H7 (cell line): ENCODE data around the gene ANO10. TPM values are rescaled to one million over a fixed set of nuclear protein-coding genes. Genes with fewer than 3 reads are reported as not detected.

ENCODE experiments used
- DNase-seq: peaks from one replicate; pipeline ENCODE4 v3.0.0; 2012
- H3K27me3 ChIP-seq: 2 replicates; pipeline ENCODE4 v1.6.0; 2011; ENCODE audit warnings: mild to moderate bottlenecking, low read length; ENCODE audit not compliant: control insufficient read depth, insufficient read depth
- H3K36me3 ChIP-seq: replicated peaks from 2 replicates; pipeline ENCODE4 v1.5.1; 2011; ENCODE audit warnings: low read length; ENCODE audit not compliant: control insufficient read depth, insufficient read depth
- H3K4me3 ChIP-seq: 2 replicates; pipeline ENCODE4 v1.5.1; 2011; ENCODE audit warnings: low read depth, mild to moderate bottlenecking, control low read depth, low read length, moderate library complexity; ENCODE audit not compliant: insufficient read depth
- total RNA-seq: library from RNA; depleted of rRNA; stranded (reverse); fragments of >200 nt; shearing (Covaris generic); gene quantifications from 2 replicates; pipeline ENCODE4 v1.2.3, GENCODE V29; 2014

The ANO10 gene
- total RNA-seq, 1 experiment from 2014 or later: 23.4 TPM

- H3K36me3 ChIP-seq: no peaks in the 10 kb centered on the region; the same call in 1 of the 2 replicates
- no peaks in the 10 kb centered on the region for H3K27me3 ChIP-seq
- no peak overlapping the region for H3K4me3 ChIP-seq
- DNase-seq: no peak
Observed at GRCh38 chr3:43435706-43436105, 186.1 kb downstream of the ANO10 start.

DNA sequence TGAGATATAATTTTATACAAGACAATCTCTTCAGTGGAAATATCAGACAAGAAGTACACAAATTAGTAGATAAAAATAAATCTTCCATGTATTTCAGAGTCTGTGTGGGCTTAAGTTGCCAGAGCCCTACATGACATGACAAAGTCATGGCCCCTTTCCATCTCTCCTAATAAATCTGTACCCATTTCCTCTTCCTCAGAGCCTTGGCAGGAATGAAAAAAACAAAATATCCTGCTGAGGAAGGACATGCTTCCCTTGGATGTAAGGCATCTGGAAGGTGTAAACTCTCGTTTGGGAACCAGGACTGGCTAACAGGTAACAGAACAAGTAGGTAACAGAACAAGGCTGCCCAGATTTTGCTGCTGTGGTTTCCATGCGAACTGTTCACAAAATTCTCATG is 187.4 kb downstream of the ANO10 start:
- H3K36me3 ChIP-seq: no peaks in the 10 kb centered on the region; the same call in 1 of the 2 replicates
- no peaks in the 10 kb centered on the region for H3K27me3 ChIP-seq
- no peak for DNase-seq
- H3K4me3 ChIP-seq: no peak overlapping the region

DNA sequence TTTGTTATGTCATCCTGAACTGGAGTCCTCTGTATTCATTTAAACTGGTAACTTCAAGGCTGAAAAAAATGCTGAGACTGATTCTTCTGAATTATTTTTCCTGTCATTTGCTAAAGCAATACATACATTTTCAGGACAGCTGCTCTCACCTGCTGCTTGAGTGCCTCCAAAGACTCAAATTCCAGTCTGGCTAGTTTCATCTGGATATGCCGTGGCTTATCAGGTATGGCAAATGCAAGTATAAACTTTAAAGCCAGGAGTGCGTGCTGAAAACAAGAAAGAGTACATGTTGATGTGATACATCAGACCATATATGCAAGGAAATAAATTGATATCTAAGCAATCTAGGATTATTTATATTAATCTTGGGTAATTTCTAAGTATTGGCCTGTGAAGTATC is 189.3 kb downstream of the ANO10 start:
- Histone ChIP-seq H3K27me3 (no peaks in the 10 kb centered on the region), H3K4me3 (no peak overlapping the region), H3K36me3 (no peaks in the 10 kb centered on the region; the same call in 1 of the 2 replicates)
- no peak for DNase-seq

GRCh38 chr3:43426388-43426787 is 195.4 kb downstream of the ANO10 start:
- H3K4me3 ChIP-seq: no peak overlapping the region
- no peaks in the 10 kb centered on the region for H3K27me3 ChIP-seq
- H3K36me3 ChIP-seq: no peaks in the 10 kb centered on the region; the same call in 1 of the 2 replicates
- no peak for DNase-seq

DNA sequence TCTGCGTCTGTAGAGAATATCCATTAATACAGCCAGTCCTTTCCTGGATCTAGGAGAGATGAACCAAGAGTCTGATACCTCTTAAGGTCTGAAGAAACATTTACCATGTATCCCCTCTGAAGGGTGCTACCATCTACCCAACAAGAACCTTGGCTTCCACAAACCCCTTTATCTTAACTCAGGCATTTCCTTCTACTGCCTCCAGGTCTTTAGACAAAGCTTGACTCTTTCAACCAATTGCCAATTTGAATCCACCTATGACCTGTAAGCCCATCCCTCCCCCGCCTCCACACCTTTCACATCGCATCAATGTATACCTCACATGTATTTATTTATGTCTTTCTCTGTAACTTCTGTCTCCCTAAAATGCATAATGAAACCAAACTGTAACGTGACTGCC is 196.0 kb downstream of the ANO10 start:
- Histone ChIP-seq H3K27me3 (no peaks in the 10 kb centered on the region), H3K36me3 (no peaks in the 10 kb centered on the region), H3K4me3 (no peak overlapping the region)
- no peak for DNase-seq

DNA sequence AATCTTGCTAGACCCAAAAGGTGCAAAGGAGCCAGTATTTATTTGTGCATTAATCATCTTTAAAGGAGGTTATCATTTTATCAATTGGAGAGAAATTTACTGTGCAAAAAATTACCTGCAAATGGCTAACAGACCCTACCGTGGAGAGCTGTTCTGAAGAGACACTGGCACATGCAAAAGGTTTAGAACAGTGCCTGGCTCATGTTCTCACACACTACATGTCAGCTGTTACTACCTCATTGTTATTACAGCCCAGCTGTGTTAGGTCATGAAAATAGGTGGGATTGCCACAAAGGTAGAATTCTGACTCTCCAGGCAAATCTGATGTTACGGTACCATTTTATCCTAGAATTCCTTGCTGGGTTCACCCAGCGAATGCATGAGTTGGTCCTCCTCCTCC is 198.2 kb downstream of the ANO10 start:
- no peak overlapping the region for H3K4me3 ChIP-seq
- H3K36me3 ChIP-seq: no peaks in the 10 kb centered on the region
- no peaks in the 10 kb centered on the region for H3K27me3 ChIP-seq
- no peak for DNase-seq

- Histone ChIP-seq H3K36me3 (no peaks in the 10 kb centered on the region), H3K4me3 (no peak overlapping the region), H3K27me3 (no peaks in the 10 kb centered on the region)
- DNase-seq: no peak
Observed at GRCh38 chr3:43423142-43423541, 198.7 kb downstream of the ANO10 start.

DNA sequence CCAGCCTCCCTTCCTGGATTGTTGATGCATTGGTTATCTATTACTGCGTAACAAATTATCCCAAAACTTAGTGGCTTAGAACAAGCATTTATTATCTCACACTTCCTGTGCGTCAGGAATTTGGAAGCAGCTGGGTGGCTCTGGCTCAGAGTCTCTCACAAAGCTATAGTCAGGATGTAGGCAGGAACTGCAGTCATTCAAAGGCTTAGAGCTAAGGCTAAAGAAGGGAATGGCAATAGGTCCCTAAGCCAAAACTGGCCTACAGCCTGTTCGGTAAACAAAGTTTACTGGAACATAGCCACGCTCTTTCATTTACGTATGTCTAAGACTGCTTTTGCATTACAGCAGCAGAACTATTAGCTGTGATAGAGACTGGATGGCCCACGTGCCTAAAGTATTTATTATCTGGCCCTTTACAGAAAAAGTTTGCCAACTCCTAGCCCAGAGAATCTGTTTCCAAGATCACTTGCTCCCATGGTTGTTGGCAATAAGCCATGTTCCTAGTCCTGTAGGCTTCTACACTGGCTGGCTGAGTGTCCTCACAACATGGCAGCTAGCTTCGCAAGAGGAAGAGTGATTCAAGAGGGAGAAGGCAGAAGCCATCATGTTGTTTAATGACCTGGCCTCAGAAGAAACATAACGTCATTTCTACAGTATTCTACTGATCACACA is 203.1 kb downstream of the ANO10 start:
- Histone ChIP-seq H3K4me3 (no peak overlapping the region), H3K36me3 (no peaks in the 10 kb centered on the region), H3K27me3 (no peaks in the 10 kb centered on the region)
- no peak for DNase-seq

DNA sequence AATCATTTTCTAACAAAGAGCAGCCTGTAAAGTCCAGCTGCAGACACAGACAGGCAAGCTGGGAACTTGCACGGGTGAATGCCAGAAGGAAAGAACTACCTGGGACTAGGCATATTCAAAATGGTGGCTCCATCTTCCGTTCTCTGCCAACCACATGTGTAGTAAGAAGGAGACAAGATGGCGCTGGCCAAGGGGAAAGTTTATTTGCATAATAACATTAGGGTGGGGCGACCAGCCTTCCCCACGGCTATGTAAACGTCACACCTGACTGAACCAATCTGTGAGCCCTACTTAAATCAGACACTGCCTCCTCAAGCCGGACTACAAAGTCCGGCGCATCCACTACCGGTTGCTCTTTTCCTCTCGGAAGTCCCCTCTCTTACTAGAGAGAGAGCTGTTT is 204.7 kb downstream of the ANO10 start:
- Histone ChIP-seq H3K4me3 (no peak overlapping the region), H3K27me3 (no peaks in the 10 kb centered on the region), H3K36me3 (no peaks in the 10 kb centered on the region)
- no peak for DNase-seq

GRCh38 chr3:43415088-43415487 is 206.7 kb downstream of the ANO10 start:
- Histone ChIP-seq H3K4me3 (no peak overlapping the region), H3K36me3 (no peaks in the 10 kb centered on the region), H3K27me3 (no peaks in the 10 kb centered on the region)
- no peak for DNase-seq

GRCh38 chr3:43413676-43414368 is 208.0 kb downstream of the ANO10 start:
- no peak for DNase-seq
- H3K27me3 ChIP-seq: no peaks in the 10 kb centered on the region
- no peak overlapping the region for H3K4me3 ChIP-seq
- no peaks in the 10 kb centered on the region; the same call in 1 of the 2 replicates for H3K36me3 ChIP-seq

DNA sequence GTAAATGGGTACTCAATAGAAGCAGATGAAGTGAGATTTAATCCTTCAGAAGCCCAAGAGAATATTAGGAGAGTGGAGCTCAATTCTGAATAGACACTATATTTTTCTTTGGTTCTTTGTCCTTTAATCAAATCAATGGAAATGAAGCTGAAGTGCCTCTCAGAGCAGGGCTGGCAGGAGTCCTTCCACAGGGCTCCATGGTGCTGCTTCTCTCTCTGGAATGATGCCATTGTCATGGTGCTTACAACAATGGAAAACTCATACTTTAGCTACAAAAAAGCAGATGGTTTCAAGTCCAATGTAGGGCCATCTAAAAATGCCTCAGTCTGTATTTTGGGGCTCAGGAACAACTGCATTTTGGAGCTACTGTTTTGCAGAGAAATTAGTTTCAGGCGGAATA is 210.4 kb downstream of the ANO10 start:
- Histone ChIP-seq H3K36me3 (no peaks in the 10 kb centered on the region; the same call in 1 of the 2 replicates), H3K4me3 (no peak overlapping the region), H3K27me3 (no peaks in the 10 kb centered on the region)
- no peak for DNase-seq

DNA sequence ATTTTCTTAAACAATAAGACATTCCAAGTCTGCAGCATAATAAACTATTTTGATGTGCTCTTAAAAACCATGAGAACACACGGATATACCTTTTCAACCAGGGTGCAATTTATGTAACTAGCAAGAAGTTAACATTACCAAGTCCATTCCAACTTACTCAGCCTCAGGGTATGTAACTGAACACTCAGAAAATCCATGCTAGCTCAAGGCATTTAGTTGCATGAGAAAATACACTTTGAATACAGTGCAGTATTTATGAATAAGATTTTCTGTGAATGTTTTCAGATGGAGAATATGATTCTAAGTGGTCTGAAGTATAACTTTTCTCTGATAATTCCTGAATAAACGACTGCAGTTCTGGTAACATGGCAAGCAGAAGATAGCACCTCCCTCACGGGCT is 211.2 kb downstream of the ANO10 start:
- no peak for DNase-seq
- no peaks in the 10 kb centered on the region for H3K27me3 ChIP-seq
- no peak overlapping the region for H3K4me3 ChIP-seq
- no peaks in the 10 kb centered on the region; the same call in 1 of the 2 replicates for H3K36me3 ChIP-seq

DNA sequence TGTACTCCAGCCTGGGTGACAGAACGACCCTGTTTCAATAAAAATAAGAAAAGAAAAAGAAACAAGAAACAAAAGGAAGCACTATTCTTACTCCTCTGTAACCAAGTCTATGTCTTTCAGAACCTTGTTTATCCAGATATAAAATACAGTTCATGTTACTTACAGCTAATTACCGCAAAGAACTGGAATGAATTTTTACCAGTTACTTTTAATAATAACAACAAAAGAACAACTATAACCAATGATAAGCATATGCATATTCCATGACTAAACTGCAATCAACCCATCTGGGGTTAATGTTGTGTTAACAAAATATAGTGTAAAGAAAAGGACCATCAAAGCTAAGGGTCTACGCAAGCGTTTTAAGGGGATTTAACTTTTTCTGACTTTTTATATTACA is 212.3 kb downstream of the ANO10 start:
- H3K36me3 ChIP-seq: no peaks in the 10 kb centered on the region; the same call in 1 of the 2 replicates
- no peaks in the 10 kb centered on the region for H3K27me3 ChIP-seq
- no peak for DNase-seq
- H3K4me3 ChIP-seq: no peak overlapping the region

GRCh38 chr3:43406643-43407023 is 215.2 kb downstream of the ANO10 start:
- Histone ChIP-seq H3K4me3 (no peak overlapping the region), H3K27me3 (no peaks in the 10 kb centered on the region), H3K36me3 (no peaks in the 10 kb centered on the region; the same call in 1 of the 2 replicates)
- no peak for DNase-seq
